ENCODE measurements around the gene ERCC4. TPM values are rescaled to one million over a fixed set of nuclear protein-coding genes. Genes with fewer than 3 reads are reported as not detected.

Gene ERCC4
- total RNA-seq, 2 donors from 2014 or later, result 6.3 to 6.6 TPM

- ATAC-seq (no peak), DNase-seq (no peak)
- intact Hi-C loops (cut with DNase I, micrococcal nuclease), result no loop called here
Observed at GRCh38 chr16:13907431-13907830, 12.5 kb upstream of the ERCC4 start.

GRCh38 chr16:13909069-13909468 lies 10.9 kb upstream of the ERCC4 start:
- intact Hi-C loops (cut with DNase I, micrococcal nuclease), result no loop called here
- ATAC-seq (no peak), DNase-seq (no peak)

- intact Hi-C loops (cut with DNase I, micrococcal nuclease), result no loop called here
- no peak for DNase-seq
- peak; percentile 62 for ATAC-seq
Observed at GRCh38 chr16:13909872-13910303, 10.1 kb upstream of the ERCC4 start.

- no peak for DNase-seq
- intact Hi-C loops (cut with DNase I, micrococcal nuclease), result no loop called here
- ATAC-seq, result no peak
Observed at GRCh38 chr16:13911306-13911705, 8.6 kb upstream of the ERCC4 start.

GRCh38 chr16:13911871-13912270 lies 8.1 kb upstream of the ERCC4 start:
- ATAC-seq (no peak), DNase-seq (no peak)
- intact Hi-C loops (cut with DNase I, micrococcal nuclease), result no loop called here

GRCh38 chr16:13912891-13913290 lies 7.1 kb upstream of the ERCC4 start:
- no peak for DNase-seq
- intact Hi-C loops (cut with DNase I, micrococcal nuclease), result no loop called here
- no peak for ATAC-seq

GRCh38 chr16:13913374-13914292 lies 6.3 kb upstream of the ERCC4 start:
- intact Hi-C loops (cut with DNase I, micrococcal nuclease), result no loop called here
- ATAC-seq (peak; percentile 70), DNase-seq (no peak)

GRCh38 chr16:13915033-13915635 lies 4.8 kb upstream of the ERCC4 start:
- no peak for DNase-seq
- intact Hi-C loops (cut with DNase I, micrococcal nuclease), result no loop called here
- ATAC-seq, result no peak

GRCh38 chr16:13919330-13919682 lies 648 bp upstream of the ERCC4 start:
- ATAC-seq (peak; percentile 40), DNase-seq (peak in 1 of 2 donors; percentile 18)
- intact Hi-C loops (cut with DNase I, micrococcal nuclease), result no loop called here

- intact Hi-C loops (cut with DNase I, micrococcal nuclease), result loop anchor here in 1 of 2 donors (5.0 to 10.0 kb wide), 3 partner anchors 324 to 607 kb away; no protein-coding TSS in a partner anchor
- no peak for DNase-seq
- ATAC-seq, result no peak
Observed at GRCh38 chr16:13920510-13920818, 510 bp downstream of the ERCC4 start.

GRCh38 chr16:13921328-13921727 lies 1.4 kb downstream of the ERCC4 start:
- DNase-seq (no peak), ATAC-seq (no peak)
- intact Hi-C loops (cut with DNase I, micrococcal nuclease), result loop anchor here in 1 of 2 donors (5.0 to 10.0 kb wide), 3 partner anchors 323 to 606 kb away; no protein-coding TSS in a partner anchor

GRCh38 chr16:13923703-13924298 lies 3.8 kb downstream of the ERCC4 start:
- ATAC-seq (no peak), DNase-seq (no peak)
- intact Hi-C loops (cut with DNase I, micrococcal nuclease), result loop anchor here in 1 of 2 donors (5.0 to 10.0 kb wide), 3 partner anchors 321 to 604 kb away; no protein-coding TSS in a partner anchor

- intact Hi-C loops (cut with DNase I, micrococcal nuclease), result loop anchor here in 1 of 2 donors (10.0 kb wide), 1 partner anchor 318 kb away; no protein-coding TSS in a partner anchor
- no peak for ATAC-seq
- DNase-seq, result no peak
Observed at GRCh38 chr16:13926464-13926863, 6.5 kb downstream of the ERCC4 start.

GRCh38 chr16:13926891-13927290 lies 6.9 kb downstream of the ERCC4 start:
- ATAC-seq, result no peak
- no peak for DNase-seq
- intact Hi-C loops (cut with DNase I, micrococcal nuclease), result loop anchor here in 1 of 2 donors (10.0 kb wide), 1 partner anchor 318 kb away; no protein-coding TSS in a partner anchor

GRCh38 chr16:13928646-13929045 lies 8.7 kb downstream of the ERCC4 start:
- ATAC-seq (no peak), DNase-seq (no peak)
- intact Hi-C loops (cut with DNase I, micrococcal nuclease), result loop anchor here in 1 of 2 donors (10.0 kb wide), 1 partner anchor 316 kb away; no protein-coding TSS in a partner anchor

- ATAC-seq (no peak), DNase-seq (no peak)
Observed at GRCh38 chr16:13931845-13932244, 11.9 kb downstream of the ERCC4 start.

GRCh38 chr16:13935408-13935807 lies 15.5 kb downstream of the ERCC4 start:
- intact Hi-C loops (cut with DNase I, micrococcal nuclease), result no loop called here
- no peak for DNase-seq
- ATAC-seq, result no peak

More at GRCh38 chr16:13931845-13932244, 11.9 kb downstream of the ERCC4 start:
- intact Hi-C loops (cut with DNase I, micrococcal nuclease), result no loop called here

GRCh38 chr16:13936155-13936554 lies 16.2 kb downstream of the ERCC4 start:
- intact Hi-C loops (cut with DNase I, micrococcal nuclease), result no loop called here
- ATAC-seq (no peak), DNase-seq (no peak)

- intact Hi-C loops (cut with DNase I, micrococcal nuclease), result no loop called here
- no peak for ATAC-seq
Observed at GRCh38 chr16:13936596-13937081, 16.7 kb downstream of the ERCC4 start.

More at GRCh38 chr16:13936596-13937081, 16.7 kb downstream of the ERCC4 start:
- DNase-seq, result no peak
